Endodermal cell (in vitro differentiated cells): Measurements from ENCODE around the gene SCUBE3. TPM values are rescaled to one million over a fixed set of nuclear protein-coding genes. Genes with fewer than 3 reads are reported as not detected.

ENCODE experiments used
- DNase-seq: peaks from one replicate; pipeline ENCODE4 v3.0.0-alpha.2; 2017
- H3K27ac ChIP-seq: 2 replicates; pipeline ENCODE4 v1.5.1; 2013; ENCODE audit warnings: mild to moderate bottlenecking, low read depth, low read length, moderate library complexity
- H3K27me3 ChIP-seq: 2 replicates; pipeline ENCODE4 v1.6.1; 2013; ENCODE audit warnings: mild to moderate bottlenecking, low read length, moderate library complexity; ENCODE audit not compliant: insufficient read depth, control insufficient read depth, poor library complexity, severe bottlenecking
- H3K36me3 ChIP-seq: 2 replicates; pipeline ENCODE4 v1.7.0; 2013; ENCODE audit warnings: mild to moderate bottlenecking, low read length, moderate library complexity; ENCODE audit not compliant: control insufficient read depth, insufficient read depth
- H3K4me1 ChIP-seq: one replicate; pipeline ENCODE4 v1.7.0; 2013; ENCODE audit warnings: low read length; ENCODE audit not compliant: control insufficient read depth, insufficient read depth
- H3K4me3 ChIP-seq: 2 replicates; pipeline ENCODE4 v1.5.1; 2013; ENCODE audit warnings: mild to moderate bottlenecking, low read length, moderate library complexity
- H3K9ac ChIP-seq: 2 replicates; pipeline ENCODE4 v1.6.1; 2013; ENCODE audit warnings: mild to moderate bottlenecking, low read length, moderate library complexity; ENCODE audit not compliant: poor library complexity, severe bottlenecking; ENCODE audit errors: extremely low read depth
- H3K9me3 ChIP-seq: 2 replicates; pipeline ENCODE4 v1.6.1; 2013; ENCODE audit warnings: mild to moderate bottlenecking, low read length, moderate library complexity; ENCODE audit not compliant: control insufficient read depth
- H3K27ac Mint-ChIP-seq: 2 replicates; pipeline ENCODE4 v1.8.0; 2020; ENCODE audit warnings: mixed read lengths
- H3K27me3 Mint-ChIP-seq: 2 replicates; pipeline ENCODE4 v1.8.0; 2021; ENCODE audit warnings: mild to moderate bottlenecking, mixed read lengths; ENCODE audit not compliant: insufficient read depth
- H3K36me3 Mint-ChIP-seq: 2 replicates; pipeline ENCODE4 v1.8.0; 2020; ENCODE audit warnings: low read depth, mixed read lengths
- H3K4me1 Mint-ChIP-seq: 2 replicates; pipeline ENCODE4 v1.8.0; 2020; ENCODE audit warnings: mixed read lengths
- H3K4me3 Mint-ChIP-seq: 2 replicates; pipeline ENCODE4 v1.8.0; 2020; ENCODE audit warnings: mild to moderate bottlenecking, moderate library complexity, mixed read lengths
- H3K9me3 Mint-ChIP-seq: 2 replicates; pipeline ENCODE4 v1.8.0; 2020; ENCODE audit warnings: mild to moderate bottlenecking, mixed read lengths
- CTCF ChIP-seq: fragments of 200-600 bp; sonication (generic); conservative IDR thresholded peaks from 2 replicates; pipeline ENCODE4 v1.5.0; 2021; ENCODE audit warnings: antibody characterized with exemption, mild to moderate bottlenecking
- WGBS, 2 experiments: methylation state at CpG; one replicate each; pipeline versions ENCODE4 v1.1.5 to v1.1.7; 2013; ENCODE audit warnings: missing lambda C conversion rate in 2 of 2, mixed read lengths in 1 of 2; ENCODE audit not compliant: insufficient coverage in 1 of 2, insufficient read length in 1 of 2; 5-methylcytosine and 5-hydroxymethylcytosine counted together
- total RNA-seq, 2 donors: library from RNA; stranded (reverse); fragmentation: NEBNext Ultra II Directional in 1 of 2; extraction: Animal tissue kit (Norgen Biotek cat#: 25700) in 1 of 2; gene quantifications; 2 replicates in 1 of 2; 3 replicates in 1 of 2; pipeline ENCODE4 v1.2.1, GENCODE V29; 2021

Gene SCUBE3
- total RNA-seq, 2 donors from 2014 or later: 0.27 to 0.86 TPM

DNA sequence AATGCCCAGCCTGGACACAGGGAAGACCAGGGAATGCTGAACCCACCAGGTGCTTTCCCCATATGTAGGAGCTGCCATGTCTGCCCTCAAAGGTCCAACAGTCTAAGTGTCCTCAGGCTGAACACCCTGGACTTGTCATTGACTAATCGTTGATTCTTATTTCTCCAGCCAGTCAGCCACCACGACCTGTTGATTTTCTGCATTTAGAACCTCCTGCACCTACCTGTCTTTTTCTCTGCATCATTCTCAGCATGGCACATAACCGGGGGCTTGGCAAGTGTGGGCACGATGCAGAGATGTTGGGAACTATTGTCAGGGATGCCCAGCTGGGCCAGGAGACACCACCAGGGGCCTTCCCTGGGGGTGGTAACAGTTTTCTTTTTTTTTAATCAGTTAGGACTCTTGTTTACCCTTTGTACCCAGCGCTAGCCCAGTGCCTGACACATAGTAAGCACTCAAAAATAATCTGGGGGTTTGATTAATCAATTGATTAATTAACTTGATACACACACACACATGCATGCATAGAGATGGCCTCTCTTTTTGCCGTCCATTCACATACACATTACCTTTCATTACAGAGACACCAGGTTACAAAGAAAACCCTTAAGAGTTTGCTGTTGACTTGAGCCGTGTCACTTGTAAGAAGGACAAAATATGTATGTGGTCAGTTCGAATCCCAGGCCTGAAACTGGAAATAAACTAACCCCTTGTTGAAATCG lies 29.0 kb upstream of the SCUBE3 start:
- Histone ChIP-seq H3K9ac (no peak overlapping the region), H3K27ac (no peak overlapping the region), H3K36me3 (no peaks in the 10 kb centered on the region), H3K27me3 (peaks cover 93% of the 10 kb centered on the region), H3K4me1 (peaks cover 4% of the 10 kb centered on the region), H3K4me3 (no peak overlapping the region), H3K9me3 (peaks cover 10% of the 10 kb centered on the region)
- no peak overlapping the region for H3K27ac Mint-ChIP-seq
- no peaks in the 10 kb centered on the region for H3K36me3 Mint-ChIP-seq
- WGBS, 2 experiments: 83 to 91% methylated on average over 5 to 9 of the region's 9 CpGs
- no peak for TF ChIP-seq CTCF
- DNase-seq: no peak
- H3K27me3 Mint-ChIP-seq: peaks cover 84% of the 10 kb centered on the region
- H3K4me1 Mint-ChIP-seq: peaks cover 10% of the 10 kb centered on the region
- no peak overlapping the region for H3K4me3 Mint-ChIP-seq
- H3K9me3 Mint-ChIP-seq: peaks cover 1% of the 10 kb centered on the region

DNA sequence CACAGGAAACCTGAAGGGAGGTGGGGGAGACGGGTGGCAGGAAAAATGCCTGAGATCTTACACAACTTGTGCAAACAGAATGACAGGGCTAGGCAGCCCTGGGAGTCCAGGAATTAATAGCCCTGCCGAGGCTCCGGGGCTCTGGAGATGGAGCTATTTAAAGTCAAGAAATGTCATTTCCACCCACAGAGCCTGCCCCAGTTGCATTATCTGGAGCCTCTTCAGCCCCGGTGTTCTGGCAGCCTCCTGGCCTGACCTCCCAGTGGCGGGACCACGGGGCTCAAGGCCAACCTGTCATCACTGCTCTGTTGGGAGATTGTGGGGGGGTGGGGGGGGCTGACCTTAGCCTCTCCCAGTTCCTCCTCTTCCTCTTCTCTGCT lies 28.5 kb upstream of the SCUBE3 start:
- H3K27ac Mint-ChIP-seq: no peak overlapping the region
- no peak for TF ChIP-seq CTCF
- H3K36me3 Mint-ChIP-seq: no peaks in the 10 kb centered on the region
- 66 to 88% methylated on average over 3 to 5 of the region's 6 CpGs for WGBS, 2 experiments
- H3K4me1 Mint-ChIP-seq: peaks cover 10% of the 10 kb centered on the region
- no peak overlapping the region for H3K4me3 Mint-ChIP-seq
- H3K27me3 Mint-ChIP-seq: peaks cover 85% of the 10 kb centered on the region
- H3K27me3 ChIP-seq: peaks cover 93% of the 10 kb centered on the region
- H3K9me3 ChIP-seq: peaks cover 16% of the 10 kb centered on the region
- no peak overlapping the region for H3K4me3 ChIP-seq
- no peak for DNase-seq
- H3K27ac ChIP-seq: no peak overlapping the region
- H3K9ac ChIP-seq: no peak overlapping the region
- H3K36me3 ChIP-seq: no peaks in the 10 kb centered on the region
- peaks cover 4% of the 10 kb centered on the region for H3K4me1 ChIP-seq
- peaks cover 5% of the 10 kb centered on the region for H3K9me3 Mint-ChIP-seq

DNA sequence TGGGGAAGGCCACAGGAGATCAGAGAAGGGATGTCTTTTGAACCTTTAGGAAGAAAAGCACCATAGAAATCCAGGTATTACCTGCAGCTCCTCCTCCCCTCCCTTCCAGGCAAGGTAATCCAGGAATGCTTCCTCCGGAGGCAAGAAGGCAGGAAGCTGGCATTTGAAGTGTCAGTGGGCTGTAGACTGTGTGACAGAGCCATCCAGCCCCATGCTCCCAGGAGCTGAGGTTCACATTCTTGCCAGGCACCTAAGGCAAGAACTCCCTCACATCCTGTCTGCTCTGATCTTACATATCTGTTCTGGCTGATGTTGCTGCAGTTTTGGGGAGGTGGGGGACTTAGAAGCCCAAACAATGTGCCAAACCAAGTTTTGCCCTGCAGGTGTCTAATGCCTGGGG lies 27.8 kb upstream of the SCUBE3 start:
- TF ChIP-seq CTCF: no peak
- peaks cover 16% of the 10 kb centered on the region for H3K9me3 ChIP-seq
- H3K27ac ChIP-seq: no peak overlapping the region
- Mint-ChIP-seq H3K9me3 (peaks cover 5% of the 10 kb centered on the region), H3K27ac (no peak overlapping the region), H3K27me3 (peaks cover 88% of the 10 kb centered on the region), H3K4me3 (no peak overlapping the region), H3K4me1 (peaks cover 10% of the 10 kb centered on the region), H3K36me3 (no peaks in the 10 kb centered on the region)
- H3K36me3 ChIP-seq: no peaks in the 10 kb centered on the region
- no peak for DNase-seq
- 38% methylated on average over 1 of the region's 1 CpG; no CpG with 5 or more reads in 1 of the 2 experiments for WGBS, 2 experiments
- no peak overlapping the region for H3K9ac ChIP-seq
- H3K4me1 ChIP-seq: peaks cover 4% of the 10 kb centered on the region
- no peak overlapping the region for H3K4me3 ChIP-seq
- H3K27me3 ChIP-seq: peaks cover 93% of the 10 kb centered on the region
